K562 (cell line): ENCODE measurements around the gene PSRC1. TPM values are rescaled to one million over a fixed set of nuclear protein-coding genes. Genes with fewer than 3 reads are reported as not detected.

ENCODE experiments used
- ATAC-seq: fragments of 200-7000 bp; cut with Tn5 transposase; 3 replicates; pipeline ENCODE4 v1.9.1; 2020; ENCODE audit warnings: moderate library complexity
- BruUV-seq: library from RNA; stranded (reverse); fragments of 400-500 nt; replicated peaks from 2 replicates; lab custom pipeline; 2021; lab: Mats Ljungman, UMichigan
- CTCF ChIA-PET: fragments of 300-600 bp; formaldehyde crosslinking; extraction: SDS; loops from one replicate; lab custom pipeline; 2021; ENCODE audit warnings: low intra/inter-chr PET ratio; lab: Yijun Ruan, JAX
- POLR2A ChIA-PET: fragments of 300-600, 350-650 bp; sonication (Branson Sonifier 250); formaldehyde crosslinking; extraction: SDS; loops from one replicate; lab custom pipeline; 2021; ENCODE audit warnings: antibody characterized with exemption, inconsistent platforms; lab: Yijun Ruan, JAX
- DNase-seq, 4 experiments: peaks; one replicate each; pipeline versions ENCODE4 v3.0.0 to v3.0.0-alpha.2; 2011 to 2018; ENCODE audit warnings: low spot score in 3 of 4, mixed read lengths in 3 of 4; ENCODE audit errors: extremely low read depth in 1 of 4
- FAIRE-seq: peaks from 2 replicates; lab custom pipeline; 2011; peaks lifted over from hg19 to GRCh38; lab: Jason Lieb, UNC
- H2AFZ ChIP-seq: 2 replicates; pipeline ENCODE4 v1.6.0; 2011; ENCODE audit warnings: low read depth, low read length, control low read depth, inconsistent platforms
- H3K27ac ChIP-seq: fragments of 200-600 bp; 3 replicates; pipeline ENCODE4 v1.8.0; 2011; ENCODE audit warnings: low read depth, mild to moderate bottlenecking, control low read depth, inconsistent platforms, low read length, moderate library complexity, mixed read lengths; ENCODE audit errors: extremely low read depth
- H3K27me3 ChIP-seq, 2 experiments: fragments of 300-600 bp in 1 of 2; 2 replicates in 1 of 2; 3 replicates in 1 of 2; pipeline versions ENCODE4 v1.6.0 to v1.8.0; 2011; ENCODE audit warnings: inconsistent platforms in 2 of 2, low read length in 2 of 2, mild to moderate bottlenecking in 1 of 2, mixed read lengths in 1 of 2, moderate library complexity in 1 of 2; ENCODE audit not compliant: control insufficient read depth in 2 of 2, insufficient read depth in 2 of 2
- H3K36me3 ChIP-seq: fragments of 300-600 bp; 3 replicates; pipeline ENCODE4 v1.8.0; 2011; ENCODE audit warnings: mild to moderate bottlenecking, low read length, inconsistent platforms; ENCODE audit not compliant: control insufficient read depth, insufficient read depth
- H3K4me1 ChIP-seq, 2 experiments: fragments of 200-600 bp in 1 of 2; replicated peaks in 1 of 2; 2 replicates in 1 of 2; 3 replicates in 1 of 2; pipeline versions ENCODE4 v1.5.1 to v1.8.0; 2011; ENCODE audit warnings: inconsistent platforms in 2 of 2, low read length in 2 of 2, mild to moderate bottlenecking in 1 of 2, mixed read lengths in 1 of 2, moderate library complexity in 1 of 2; ENCODE audit not compliant: control insufficient read depth in 2 of 2, insufficient read depth in 2 of 2
- H3K4me2 ChIP-seq: 2 replicates; pipeline ENCODE4 v1.6.1; 2011; ENCODE audit warnings: low read length, control low read depth, inconsistent platforms, mixed read lengths; ENCODE audit not compliant: insufficient read depth
- H3K4me3 ChIP-seq: fragments of 200-600 bp; sonication (generic), shearing (Covaris generic); 2 replicates; pipeline ENCODE4 v1.5.1; 2016; ENCODE audit warnings: control low read depth, inconsistent platforms
- H3K79me2 ChIP-seq: fragments of 200-600 bp; 3 replicates; pipeline ENCODE4 v1.8.0; 2011; ENCODE audit warnings: low read length, inconsistent platforms; ENCODE audit not compliant: control insufficient read depth, insufficient read depth
- H3K9ac ChIP-seq, 2 experiments: 2 replicates each; pipeline versions ENCODE4 v1.6.0 to v1.6.1; 2011; ENCODE audit warnings: low read depth in 2 of 2, low read length in 2 of 2, control low read depth in 1 of 2, inconsistent platforms in 1 of 2, mild to moderate bottlenecking in 1 of 2, mixed read lengths in 1 of 2; ENCODE audit not compliant: insufficient read depth in 1 of 2
- H3K9me1 ChIP-seq: one replicate; pipeline ENCODE4 v1.6.0; 2011; ENCODE audit warnings: inconsistent platforms, mild to moderate bottlenecking, low read length, moderate library complexity; ENCODE audit not compliant: control insufficient read depth, insufficient read depth
- H3K9me3 ChIP-seq: replicated peaks from 2 replicates; pipeline ENCODE4 v1.5.1; 2011; ENCODE audit warnings: low read depth, low read length, inconsistent platforms; ENCODE audit not compliant: control insufficient read depth, insufficient read depth
- H4K20me1 ChIP-seq: replicated peaks from 2 replicates; pipeline ENCODE4 v1.6.1; 2011; ENCODE audit warnings: low read length, inconsistent platforms, mixed read lengths; ENCODE audit not compliant: control insufficient read depth, insufficient read depth
- ATF7 ChIP-seq: fragments of 450-650 bp; IDR thresholded peaks from 2 replicates; pipeline ENCODE4 v1.7.1; 2014; ENCODE audit warnings: mild to moderate bottlenecking, moderate library complexity
- CREB5 ChIP-seq: fragments of 250-450 bp; sonication (Bioruptor Pico); IDR thresholded peaks from 2 replicates; pipeline ENCODE4 v1.5.0; 2020; ENCODE audit warnings: mild to moderate bottlenecking
- CREBBP ChIP-seq: IDR thresholded peaks from one replicate; pipeline ENCODE4 v1.6.1; 2012; ENCODE audit warnings: low read depth, mild to moderate bottlenecking, control low read depth, inconsistent platforms, low read length
- KAT7 ChIP-seq: sonication (generic); formaldehyde crosslinking; IDR thresholded peaks from 2 replicates; pipeline ENCODE4 v1.8.0; 2022; ENCODE audit warnings: missing genetic modification reagents, mild to moderate bottlenecking, borderline replicate concordance
- NR1H2 ChIP-seq: sonication (generic); formaldehyde crosslinking; IDR thresholded peaks from 2 replicates; pipeline ENCODE4 v1.4.0; 2020; ENCODE audit warnings: mild to moderate bottlenecking, missing genetic modification reagents
- PHF8 ChIP-seq: fragments of 200-600 bp; sonication (generic); IDR thresholded peaks from 2 replicates; pipeline ENCODE4 v1.6.1; 2012; ENCODE audit warnings: mixed run types, mild to moderate bottlenecking, inconsistent platforms, low read length, moderate library complexity, borderline replicate concordance
- RBFOX2 ChIP-seq: fragments of 200-400 bp; formaldehyde crosslinking; IDR thresholded peaks from 2 replicates; pipeline ENCODE4 v1.6.1; 2017; ENCODE audit warnings: low read depth, mild to moderate bottlenecking, low read length, moderate library complexity
- RCOR1 ChIP-seq, 2 experiments: IDR thresholded peaks; 2 replicates each; pipeline ENCODE4 v1.6.1; 2012; ENCODE audit warnings: low read depth in 2 of 2, low read length in 2 of 2, borderline replicate concordance in 1 of 2, improper control_type of control experiment in 1 of 2
- SIRT6 ChIP-seq: IDR thresholded peaks from one replicate; pipeline ENCODE4 v1.6.1; 2012; ENCODE audit warnings: low read depth, mild to moderate bottlenecking, control low read depth, inconsistent platforms, low read length, moderate library complexity
- TCF7 ChIP-seq: sonication (generic); IDR thresholded peaks from 2 replicates; pipeline ENCODE4 v1.6.1; 2016; ENCODE audit warnings: antibody characterized with exemption, borderline replicate concordance
- TEAD1 ChIP-seq, 2 experiments: fragments of 450-650 bp in 1 of 2; sonication (generic) in 1 of 2; formaldehyde crosslinking; IDR thresholded peaks; 2 replicates each; pipeline versions ENCODE4 v1.4.0 to v1.8.0; 2020 to 2022; ENCODE audit warnings: mild to moderate bottlenecking in 2 of 2, missing genetic modification reagents in 1 of 2
- ZFP36 ChIP-seq: fragments of 150-350 bp; IDR thresholded peaks from 2 replicates; pipeline ENCODE4 v1.6.1; 2018; ENCODE audit warnings: low read length, low read depth; ENCODE audit not compliant: partially characterized antibody
- ZFPM2 ChIP-seq: fragments of 250-450 bp; sonication (Bioruptor Pico); IDR thresholded peaks from 2 replicates; pipeline ENCODE4 v1.5.1; 2022; ENCODE audit warnings: mild to moderate bottlenecking
- ZNF561 ChIP-seq: fragments of 450-650 bp; formaldehyde crosslinking; conservative IDR thresholded peaks from 2 replicates; pipeline ENCODE4 v1.4.0; 2020; ENCODE audit warnings: mild to moderate bottlenecking, moderate library complexity
- ZNF696 ChIP-seq: fragments of 250-450 bp; sonication (Bioruptor Pico); conservative IDR thresholded peaks from 2 replicates; pipeline ENCODE4 v1.4.0; 2020; ENCODE audit warnings: mild to moderate bottlenecking, moderate library complexity
- WGBS: fragments of 100-300 bp; shearing (Covaris generic); methylation state at CpG from one replicate; pipeline ENCODE4 v1.1.6; 2016; ENCODE audit warnings: low coverage, mixed read lengths; ENCODE audit not compliant: insufficient coverage; ENCODE audit errors: missing lambda C conversion rate; 5-methylcytosine and 5-hydroxymethylcytosine counted together
- in situ Hi-C: fragments of 300-500 bp; cut with MboI; formaldehyde crosslinking; loops from 4 replicates; pipeline ENCODE4 v1.15.0; 2018; ENCODE audit warnings: inconsistent platforms, mixed read lengths
- intact Hi-C: fragments of 100-400 bp; cut with micrococcal nuclease; formaldehyde crosslinking; loops from 2 replicates; pipeline ENCODE4 v1.14.2; 2022
- polyA plus RNA-seq, 8 experiments: library from polyadenylated mRNA; depleted of rRNA in 4 of 8; stranded (reverse) in 5 of 8; unstranded in 3 of 8; fragments of >200 nt; fragmentation: Nextera tagmentation in 2 of 8; fragmentation: Illumina TruSeq in 1 of 8; extraction: Ambion mirVana in 2 of 8; extraction: Trizol in 1 of 8; gene quantifications; 2 replicates each; pipeline versions ENCODE4 v1.2.1 to v1.2.3, GENCODE V29; 2011 to 2014; ENCODE audit warnings: inconsistent platforms in 1 of 8, missing spikeins in 1 of 8
- total RNA-seq, 7 experiments: library from RNA; depleted of rRNA in 6 of 7; stranded (reverse); fragments of >200 nt in 6 of 7; fragmentation: Illumina TruSeq in 2 of 7; extraction: Trizol in 2 of 7; gene quantifications; 2 replicates each; pipeline versions ENCODE4 v1.2.1 to v1.2.3, GENCODE V29; 2011 to 2021; ENCODE audit warnings: low replicate concordance in 1 of 7
- TF ChIP-seq, protein P1 (sequence below): IDR thresholded peaks from 2 replicates; pipeline ENCODE4 v1.6.1; 2014; ENCODE audit warnings: antibody characterized with exemption
- TF ChIP-seq, protein P2 (sequence below), 2 experiments: fragments of 450-650 bp; IDR thresholded peaks; 2 replicates each; pipeline ENCODE4 v1.6.1; 2016

The PSRC1 gene
- total and polyA plus RNA-seq, 9 of the 15 experiments (the other 6 are each of a cell fraction or from before 2014, with no cell fraction given): 6.5 to 65.2 (median 39.3) TPM

DNA sequence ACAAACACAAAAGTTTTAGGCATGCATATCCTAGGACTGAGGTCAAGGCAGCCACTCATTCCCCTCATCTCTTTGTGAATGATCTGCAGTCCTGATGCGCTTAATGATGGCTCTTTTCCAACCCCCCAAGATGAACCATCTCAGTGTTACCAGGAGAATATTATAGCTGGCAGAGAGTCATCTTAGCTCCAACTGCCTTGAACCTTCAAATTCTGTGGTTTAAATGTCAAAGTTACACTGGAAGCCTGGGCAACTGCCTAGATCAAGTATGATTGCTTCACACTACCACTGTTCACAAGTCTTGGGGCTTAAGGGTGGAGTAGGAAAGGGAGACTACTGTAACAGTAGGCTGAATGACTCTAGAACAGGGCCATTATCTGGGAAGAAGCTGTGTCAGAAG lies 31.9 kb upstream of the PSRC1 start:
- H2AFZ ChIP-seq: no peak overlapping the region
- H3K9ac ChIP-seq: no peak overlapping the region
- no peaks in the 10 kb centered on the region for H3K9me3 ChIP-seq
- POLR2A ChIA-PET: interaction anchor here (1.3 to 6.0 kb wide), 2 partner anchors 8 to 56 kb away, joined by 4 to 62 read pairs; partner anchors contain the start of gene MYBPHL
- no peak overlapping the region for H3K27ac ChIP-seq
- H3K4me3 ChIP-seq: no peak overlapping the region
- CTCF ChIA-PET: no interaction called here
- H3K36me3 ChIP-seq: peaks cover 86% of the 10 kb centered on the region
- no peaks in the 10 kb centered on the region for H4K20me1 ChIP-seq
- H3K4me1 ChIP-seq: peaks cover 0 to 3% of the 10 kb centered on the region in 2 experiments; a peak in 1 of 5 replicates
- no peaks in the 10 kb centered on the region for H3K27me3 ChIP-seq
- no peak for DNase-seq
- no peaks in the 10 kb centered on the region for H3K9me1 ChIP-seq
- in situ Hi-C loops (no loop called here), intact Hi-C loops (no loop called here)
- no peaks in the 10 kb centered on the region for H3K79me2 ChIP-seq
- H3K4me2 ChIP-seq: no peak overlapping the region
- no TSS peak for BruUV-seq
- 100% methylated on average over 1 of the region's 1 CpG for WGBS
- no peak for ATAC-seq
- no peak for FAIRE-seq
- TF ChIP-seq, protein P1, sequence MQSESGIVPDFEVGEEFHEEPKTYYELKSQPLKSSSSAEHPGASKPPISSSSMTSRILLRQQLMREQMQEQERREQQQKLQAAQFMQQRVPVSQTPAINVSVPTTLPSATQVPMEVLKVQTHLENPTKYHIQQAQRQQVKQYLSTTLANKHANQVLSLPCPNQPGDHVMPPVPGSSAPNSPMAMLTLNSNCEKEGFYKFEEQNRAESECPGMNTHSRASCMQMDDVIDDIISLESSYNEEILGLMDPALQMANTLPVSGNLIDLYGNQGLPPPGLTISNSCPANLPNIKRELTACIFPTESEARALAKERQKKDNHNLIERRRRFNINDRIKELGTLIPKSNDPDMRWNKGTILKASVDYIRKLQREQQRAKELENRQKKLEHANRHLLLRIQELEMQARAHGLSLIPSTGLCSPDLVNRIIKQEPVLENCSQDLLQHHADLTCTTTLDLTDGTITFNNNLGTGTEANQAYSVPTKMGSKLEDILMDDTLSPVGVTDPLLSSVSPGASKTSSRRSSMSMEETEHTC: no peak
- TF ChIP-seq TEAD1 (CRISPR knock-in tag; IDR thresholded peaks at IDR 0.05): no peak
- no peak for TF ChIP-seq CREB5
- no peak for TF ChIP-seq CREBBP
- no peak for TF ChIP-seq ZNF696 (CRISPR knock-in tag)
- no peak for TF ChIP-seq ZFP36
- TF ChIP-seq RBFOX2: no peak
- TF ChIP-seq, protein P2, sequence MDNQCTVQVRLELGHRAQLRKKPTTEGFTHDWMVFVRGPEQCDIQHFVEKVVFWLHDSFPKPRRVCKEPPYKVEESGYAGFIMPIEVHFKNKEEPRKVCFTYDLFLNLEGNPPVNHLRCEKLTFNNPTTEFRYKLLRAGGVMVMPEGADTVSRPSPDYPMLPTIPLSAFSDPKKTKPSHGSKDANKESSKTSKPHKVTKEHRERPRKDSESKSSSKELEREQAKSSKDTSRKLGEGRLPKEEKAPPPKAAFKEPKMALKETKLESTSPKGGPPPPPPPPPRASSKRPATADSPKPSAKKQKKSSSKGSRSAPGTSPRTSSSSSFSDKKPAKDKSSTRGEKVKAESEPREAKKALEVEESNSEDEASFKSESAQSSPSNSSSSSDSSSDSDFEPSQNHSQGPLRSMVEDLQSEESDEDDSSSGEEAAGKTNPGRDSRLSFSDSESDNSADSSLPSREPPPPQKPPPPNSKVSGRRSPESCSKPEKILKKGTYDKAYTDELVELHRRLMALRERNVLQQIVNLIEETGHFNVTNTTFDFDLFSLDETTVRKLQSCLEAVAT (IDR thresholded peaks at IDR 0.05): no peak
- TF ChIP-seq RCOR1 (IDR thresholded peaks at IDR 0.05; ENCODE audit: borderline replicate concordance in 1 of 2, low read depth in 2 of 2, low read length in 2 of 2): no peak
- TF ChIP-seq SIRT6: no peak
- TF ChIP-seq ZNF561 (CRISPR knock-in tag): no peak
- TF ChIP-seq TCF7: no peak
- no peak for TF ChIP-seq KAT7 (CRISPR knock-in tag)
- no peak for TF ChIP-seq PHF8
- no peak for TF ChIP-seq ATF7
- TF ChIP-seq NR1H2 (CRISPR knock-in tag): no peak
- TF ChIP-seq ZFPM2: no peak
